GM12873 (cell line): ENCODE results near the gene MEF2C.

Source experiments
- TF ChIP-seq, protein P1 (sequence below): IDR thresholded peaks from 2 replicates; pipeline ENCODE4 v1.5.1; 2012; ENCODE audit warnings: low read depth, mild to moderate bottlenecking, moderate library complexity, low read length, control low read depth; ENCODE audit not compliant: insufficient read depth; ENCODE audit errors: missing control alignments

Gene MEF2C

DNA sequence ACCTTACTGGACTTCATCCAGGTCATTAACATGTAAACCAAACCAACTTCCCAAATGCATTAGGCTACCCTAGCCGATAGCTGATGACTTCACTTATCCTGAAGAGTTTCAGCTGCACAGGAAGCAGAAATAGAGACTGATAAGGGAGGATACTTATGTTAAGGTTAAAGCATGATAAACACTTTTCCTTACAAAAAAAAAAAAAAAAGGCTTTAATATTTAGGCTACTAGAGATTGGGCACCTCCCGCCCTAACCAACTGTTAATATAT is 1.6 kb upstream of the MEF2C start:
- TF ChIP-seq, protein P1, sequence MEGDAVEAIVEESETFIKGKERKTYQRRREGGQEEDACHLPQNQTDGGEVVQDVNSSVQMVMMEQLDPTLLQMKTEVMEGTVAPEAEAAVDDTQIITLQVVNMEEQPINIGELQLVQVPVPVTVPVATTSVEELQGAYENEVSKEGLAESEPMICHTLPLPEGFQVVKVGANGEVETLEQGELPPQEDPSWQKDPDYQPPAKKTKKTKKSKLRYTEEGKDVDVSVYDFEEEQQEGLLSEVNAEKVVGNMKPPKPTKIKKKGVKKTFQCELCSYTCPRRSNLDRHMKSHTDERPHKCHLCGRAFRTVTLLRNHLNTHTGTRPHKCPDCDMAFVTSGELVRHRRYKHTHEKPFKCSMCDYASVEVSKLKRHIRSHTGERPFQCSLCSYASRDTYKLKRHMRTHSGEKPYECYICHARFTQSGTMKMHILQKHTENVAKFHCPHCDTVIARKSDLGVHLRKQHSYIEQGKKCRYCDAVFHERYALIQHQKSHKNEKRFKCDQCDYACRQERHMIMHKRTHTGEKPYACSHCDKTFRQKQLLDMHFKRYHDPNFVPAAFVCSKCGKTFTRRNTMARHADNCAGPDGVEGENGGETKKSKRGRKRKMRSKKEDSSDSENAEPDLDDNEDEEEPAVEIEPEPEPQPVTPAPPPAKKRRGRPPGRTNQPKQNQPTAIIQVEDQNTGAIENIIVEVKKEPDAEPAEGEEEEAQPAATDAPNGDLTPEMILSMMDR = no peak

DNA sequence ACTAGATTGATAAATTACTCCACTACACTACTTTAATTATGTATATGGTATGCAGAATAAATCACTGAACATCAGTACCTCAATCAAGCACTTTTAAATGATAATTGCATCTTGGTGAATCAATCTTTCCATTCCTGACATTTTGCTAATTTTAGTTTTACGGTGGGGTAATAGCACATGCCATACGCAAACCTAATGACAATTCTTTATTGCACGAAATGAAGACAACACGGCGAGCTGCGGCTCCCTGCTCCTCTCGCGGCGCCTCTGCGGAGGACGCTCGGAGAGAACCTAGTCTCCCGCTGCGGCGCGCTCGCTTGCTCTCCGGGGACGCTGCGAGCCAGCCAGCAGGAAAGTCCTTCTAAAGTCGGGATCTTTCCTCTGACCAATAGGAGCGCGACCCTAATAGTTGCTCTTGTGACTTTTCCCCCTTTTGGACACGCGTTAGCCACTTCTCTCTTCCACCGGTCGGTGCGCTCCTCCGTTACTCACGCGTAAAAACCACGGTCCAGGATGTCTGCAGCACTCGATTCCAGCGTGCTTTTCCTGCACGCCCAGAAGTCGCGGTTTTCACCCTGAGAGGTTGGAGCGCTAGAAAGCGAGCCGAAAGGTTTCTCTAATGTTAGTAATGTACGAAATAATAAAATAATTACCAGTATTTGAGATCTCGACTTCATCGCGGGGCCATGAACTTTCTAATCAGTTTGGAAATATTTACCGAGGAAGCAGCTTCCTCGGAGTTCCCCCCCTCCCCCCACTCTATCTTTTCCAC is 1.0 kb upstream of the MEF2C start:
- TF ChIP-seq, protein P1 = no peak

DNA sequence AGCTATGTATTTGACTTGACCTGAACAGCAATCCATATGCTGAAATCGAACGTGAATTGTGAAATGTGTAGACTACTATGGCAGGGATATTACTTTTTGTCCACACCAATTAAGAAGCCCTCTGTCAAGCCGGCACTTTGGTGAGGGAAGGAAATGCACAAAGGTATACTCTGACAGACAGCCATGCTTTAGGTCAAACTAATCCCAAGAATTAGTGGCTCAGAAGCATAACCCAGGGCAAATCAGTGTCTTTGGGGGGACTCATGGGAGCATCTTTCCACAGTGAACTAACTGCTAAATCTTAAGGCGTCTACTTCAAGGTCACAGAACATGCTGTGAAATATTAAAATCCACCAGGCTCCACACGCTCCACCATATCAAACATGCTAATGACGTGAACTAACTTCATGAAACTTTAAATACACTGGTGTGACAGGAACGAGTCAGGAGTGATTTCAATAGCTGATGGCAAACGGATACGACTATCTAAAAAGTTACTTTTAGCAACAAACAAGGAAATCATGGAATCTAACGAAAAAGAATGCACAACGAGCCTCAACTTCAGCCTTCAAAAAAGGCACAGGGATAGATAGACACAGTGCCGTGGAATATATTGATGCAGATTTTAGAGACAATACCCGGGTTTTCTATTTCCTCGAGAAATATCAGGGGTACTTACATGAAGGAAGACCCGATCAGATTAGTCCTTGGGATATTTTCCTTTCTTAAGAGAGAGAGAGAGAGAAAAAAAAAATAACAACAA is 527 bp downstream of the MEF2C start:
- TF ChIP-seq, protein P1 = no peak

DNA sequence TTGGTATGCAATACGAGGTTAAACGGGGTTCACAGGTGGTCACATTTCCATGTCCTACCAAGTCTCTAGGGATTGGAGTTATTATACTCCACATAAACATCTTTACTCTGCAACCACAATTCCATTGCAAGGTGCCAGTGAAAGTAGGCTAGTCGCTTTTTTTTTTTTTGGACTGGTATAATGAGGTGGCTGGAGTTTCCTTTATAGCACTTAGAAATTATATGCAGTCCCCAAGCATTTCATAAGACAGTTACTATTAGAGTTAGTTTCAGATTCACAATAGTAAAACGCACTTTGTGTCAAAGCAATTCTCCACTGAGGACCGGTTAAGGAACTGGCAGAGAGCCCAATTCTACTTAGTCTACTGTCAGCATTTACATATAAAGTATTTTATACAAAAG is 1.4 kb downstream of the MEF2C start:
- TF ChIP-seq, protein P1 = no peak

DNA sequence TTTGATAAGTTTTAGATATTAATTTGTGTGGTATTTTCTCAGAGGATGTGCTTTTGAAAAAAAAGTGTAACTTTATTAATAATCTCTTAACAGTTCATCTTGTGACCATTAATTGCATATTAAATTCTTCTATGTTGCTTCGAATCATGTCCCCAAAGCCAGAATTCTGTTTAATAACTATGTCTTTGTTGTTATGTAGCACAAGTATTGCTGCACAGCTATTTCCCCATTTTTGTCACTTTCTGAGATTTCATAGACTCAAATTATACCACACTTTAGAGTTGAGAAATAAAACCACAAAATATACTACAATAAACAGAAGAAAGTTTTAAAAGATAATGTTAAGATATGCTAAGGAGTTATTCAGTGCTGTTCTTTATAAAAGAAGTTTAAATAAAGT is 2.8 kb downstream of the MEF2C start:
- TF ChIP-seq, protein P1 = no peak

DNA sequence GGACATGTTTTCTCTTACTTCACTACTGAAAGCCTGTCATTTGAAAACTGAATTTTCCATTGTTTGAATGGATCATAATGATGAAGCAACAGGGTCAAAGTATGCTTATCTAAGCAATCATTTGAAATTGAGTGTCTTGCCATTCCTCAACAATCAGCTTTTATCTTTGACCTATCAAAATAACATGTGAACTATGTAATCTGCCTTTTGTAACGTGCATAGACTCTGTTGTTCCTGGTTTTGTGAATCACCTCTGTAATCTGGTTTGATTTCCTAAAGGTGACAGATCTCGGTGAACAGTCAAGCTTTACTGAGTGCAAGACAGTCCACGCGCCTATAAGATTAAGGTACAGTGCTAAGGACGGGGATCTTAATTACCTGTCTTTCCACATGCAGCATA is 3.3 kb downstream of the MEF2C start:
- TF ChIP-seq, protein P1 = no peak

DNA sequence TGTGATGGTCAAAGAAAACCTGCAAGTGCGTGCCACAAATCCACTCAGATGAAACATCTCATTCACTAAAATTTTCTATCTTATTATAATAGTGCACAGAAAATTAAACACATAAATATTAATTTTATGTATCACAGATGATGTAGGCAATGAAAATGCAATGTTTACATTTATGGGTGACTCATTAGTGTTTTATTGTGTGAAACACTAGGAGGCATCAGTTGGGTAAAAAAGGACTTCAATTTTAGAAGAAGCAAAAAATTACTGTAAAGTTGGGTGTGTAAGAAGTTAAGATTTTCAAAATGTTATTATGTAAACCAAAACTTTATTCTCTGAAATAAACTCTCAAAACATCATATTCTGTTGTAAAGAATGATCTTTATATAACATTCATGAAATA is 4.0 kb downstream of the MEF2C start:
- TF ChIP-seq, protein P1 = peak; percentile 11
